CD4-positive, alpha-beta T cell treated with Interleukin-21 for 1 hour (primary cell): ENCODE measurements around the gene INF2.
"Not testable (repeated sequence)": the region's sequence is repeated elsewhere in the genome, so short reads cannot be mapped to it uniquely, and the experiment has no call there.

Experiments used
- DNase-seq: peaks from one replicate; pipeline ENCODE4 v3.0.0-alpha.2; 2020

The INF2 gene

GRCh38 chr14:104689109-104689880, at the start of gene INF2:
TSS of gene INF2 (plus strand) at chr14:104689618. CDS start at chr14:104701366, 11,748 bp downstream.
- peak; percentile 57 for DNase-seq

DNA sequence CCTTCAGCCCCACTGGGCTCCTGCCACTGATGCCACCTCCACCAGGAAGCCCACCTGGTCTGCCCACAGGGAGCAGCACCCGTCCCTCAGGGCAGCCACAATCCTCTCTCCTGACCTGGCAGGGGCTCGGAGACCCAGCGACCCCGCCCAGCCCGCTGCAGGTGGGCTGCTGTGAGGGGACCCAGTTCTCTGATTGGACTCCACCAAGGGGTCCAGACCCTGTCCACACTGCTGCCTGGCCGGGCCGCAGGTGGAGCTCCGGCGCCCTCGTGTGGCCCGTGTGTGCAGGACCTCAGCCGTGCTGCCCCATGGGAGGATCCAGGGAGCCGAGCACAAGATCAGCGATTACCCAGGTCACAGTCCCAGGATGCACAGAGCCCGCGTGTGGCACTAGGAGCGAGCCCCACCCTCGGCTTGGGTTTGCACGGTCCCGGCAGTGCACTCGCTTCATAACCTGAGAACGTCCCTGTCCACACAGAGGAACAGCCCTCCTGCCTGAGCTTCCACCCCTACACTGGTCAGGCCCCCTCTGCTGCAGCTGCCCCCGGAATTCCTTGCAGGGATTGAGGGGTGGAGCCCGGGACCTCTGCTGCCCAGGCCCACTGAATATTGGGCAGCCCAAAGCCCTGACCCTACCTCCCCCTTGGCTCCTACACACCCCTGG, 49.4 kb upstream of the INF2 start:
- peak; percentile 39 for DNase-seq

- DNase-seq: no peak
These were observed 48.7 kb upstream of the INF2 start for GRCh38 chr14:104640681-104641080.

GRCh38 chr14:104641753-104642539, 47.5 kb upstream of the INF2 start:
- DNase-seq: no peak

DNA sequence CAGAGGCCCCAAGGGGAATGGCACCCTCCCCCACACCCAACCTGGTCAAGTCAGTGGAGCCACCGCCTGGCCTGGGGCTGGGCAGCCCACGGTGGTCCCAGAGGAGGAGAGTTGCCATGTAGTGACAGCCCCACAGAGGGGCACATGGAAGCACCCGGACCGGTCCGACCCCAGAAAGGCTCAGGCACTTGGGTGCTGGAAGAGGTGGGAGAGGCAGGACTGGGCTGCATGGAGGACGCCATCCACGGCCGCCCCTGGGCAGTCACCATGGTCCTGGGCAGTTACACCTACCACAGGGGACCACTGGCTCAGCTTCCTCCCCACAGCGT, 46.9 kb upstream of the INF2 start:
- no peak for DNase-seq

DNA sequence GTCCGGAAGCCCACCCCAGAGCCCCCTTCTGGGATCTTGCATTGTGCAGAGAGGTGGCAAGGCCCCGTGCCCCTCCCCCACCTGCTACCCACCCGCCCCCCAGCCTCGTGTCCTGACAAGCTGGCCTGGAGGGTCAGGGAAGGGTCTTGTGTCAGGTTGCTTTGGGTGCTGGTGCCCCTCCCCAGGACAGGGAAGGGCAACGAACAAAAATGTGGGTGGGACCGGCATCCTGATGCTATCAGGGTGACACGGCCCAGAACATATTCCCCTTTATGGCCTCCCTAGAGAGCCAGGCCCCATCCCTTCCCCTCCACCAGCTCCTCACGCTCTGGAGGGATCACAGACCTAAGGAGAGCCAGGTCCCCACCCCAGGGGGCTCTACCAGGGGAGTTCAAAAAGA, 46.1 kb upstream of the INF2 start:
- DNase-seq: no peak

GRCh38 chr14:104644091-104644635, 45.3 kb upstream of the INF2 start:
- DNase-seq: no peak

DNA sequence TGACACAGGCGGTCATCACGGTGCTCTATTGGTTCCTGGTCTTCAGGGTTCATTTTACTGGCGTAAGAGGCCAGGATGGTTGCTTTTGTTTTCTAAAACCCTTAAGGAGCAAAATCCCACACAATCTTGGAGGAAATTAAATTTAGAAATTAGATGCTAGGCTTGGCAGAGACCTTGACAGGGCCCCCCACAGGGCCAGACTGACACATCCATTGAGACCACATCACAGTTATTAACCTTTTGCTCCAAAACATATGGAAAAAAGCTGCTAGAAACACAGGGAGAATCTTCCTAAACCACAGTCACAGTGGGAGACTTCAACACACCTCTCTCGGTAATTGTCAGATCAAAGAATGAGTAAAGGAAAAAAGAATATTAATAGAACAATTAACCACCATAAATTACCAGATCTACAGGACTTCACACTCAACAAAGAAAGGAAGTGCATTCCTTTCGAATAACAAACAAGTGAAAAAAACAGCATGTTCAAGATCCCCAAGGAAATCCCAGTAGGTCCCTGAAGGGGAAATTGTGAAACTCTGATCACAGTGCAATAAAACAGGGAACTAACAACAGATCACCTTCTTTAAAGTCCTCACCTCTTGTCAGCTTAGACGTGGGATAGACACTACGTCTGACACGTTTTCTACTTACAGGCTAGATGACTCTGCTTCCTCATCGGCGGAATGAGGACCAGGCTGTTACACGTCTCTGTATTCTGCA, 44.6 kb upstream of the INF2 start:
- no peak for DNase-seq

- DNase-seq: no peak
These were observed 41.9 kb upstream of the INF2 start for GRCh38 chr14:104647467-104648043.

DNA sequence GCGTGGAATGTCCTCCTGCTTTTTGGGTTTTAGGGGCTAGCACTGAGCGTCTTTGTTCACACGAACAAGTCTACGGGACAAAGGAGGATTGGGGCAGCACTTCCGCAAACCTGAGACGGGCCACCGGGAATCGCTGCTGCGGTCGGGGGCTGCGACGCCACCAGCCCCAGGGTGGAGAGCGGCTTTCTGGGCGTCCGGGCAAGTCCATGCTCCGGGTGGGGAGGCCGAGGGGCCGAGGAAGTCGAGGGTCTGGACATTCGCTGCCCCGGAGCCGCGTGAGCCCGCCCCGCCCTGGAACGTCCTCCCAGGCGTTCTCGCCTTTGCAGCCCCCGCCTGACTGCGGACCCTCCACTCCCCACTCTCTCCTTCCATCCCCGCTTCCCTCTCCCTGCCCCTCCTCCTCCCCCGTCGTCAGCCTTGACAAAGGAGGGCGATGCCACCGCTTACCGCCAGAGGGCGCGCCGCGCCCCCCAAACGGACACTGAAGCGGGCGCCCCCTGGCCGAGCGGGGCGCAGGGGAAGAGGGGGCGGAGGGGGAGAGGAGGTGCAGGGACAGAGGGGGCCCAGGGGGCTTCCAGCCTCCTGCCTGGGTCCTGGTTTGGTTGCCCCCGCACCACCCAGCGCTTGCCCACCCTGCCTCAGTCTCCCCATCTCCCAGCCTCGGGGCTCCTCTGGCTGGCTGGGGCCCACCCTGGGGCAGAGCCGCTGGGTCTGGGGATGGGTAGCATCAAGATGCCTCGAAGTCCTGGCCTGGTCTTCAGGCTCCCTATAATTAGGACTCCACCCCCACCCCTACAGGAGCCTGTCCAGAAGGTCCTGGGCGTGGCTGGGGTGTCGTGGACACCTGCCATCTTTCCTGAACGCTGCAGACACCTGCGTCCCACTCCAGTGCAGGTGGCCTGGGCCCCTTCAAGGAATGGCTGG, 39.1 kb upstream of the INF2 start:
- peak; percentile 62 for DNase-seq

GRCh38 chr14:104650981-104651875, 38.2 kb upstream of the INF2 start:
- DNase-seq: no peak

DNA sequence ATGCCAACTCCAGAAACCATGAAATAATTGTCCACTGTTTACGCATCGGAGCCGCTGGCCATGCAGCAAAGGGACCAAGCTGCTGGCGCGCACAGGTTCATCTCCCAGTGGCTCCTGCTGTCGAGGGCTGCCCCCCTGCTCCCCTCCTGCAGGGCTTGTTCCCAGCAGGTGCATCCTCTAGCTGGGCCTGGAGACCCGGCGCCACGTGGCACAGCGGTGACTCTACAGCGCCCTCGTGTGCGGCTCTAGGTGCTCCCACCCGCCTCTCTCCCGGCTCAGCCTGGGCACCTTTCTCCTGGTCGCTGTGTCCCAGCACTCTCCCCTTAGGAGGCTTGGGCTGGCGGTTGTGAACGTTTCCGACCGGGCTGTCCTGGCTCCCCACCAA, 37.5 kb upstream of the INF2 start:
- DNase-seq: no peak

DNA sequence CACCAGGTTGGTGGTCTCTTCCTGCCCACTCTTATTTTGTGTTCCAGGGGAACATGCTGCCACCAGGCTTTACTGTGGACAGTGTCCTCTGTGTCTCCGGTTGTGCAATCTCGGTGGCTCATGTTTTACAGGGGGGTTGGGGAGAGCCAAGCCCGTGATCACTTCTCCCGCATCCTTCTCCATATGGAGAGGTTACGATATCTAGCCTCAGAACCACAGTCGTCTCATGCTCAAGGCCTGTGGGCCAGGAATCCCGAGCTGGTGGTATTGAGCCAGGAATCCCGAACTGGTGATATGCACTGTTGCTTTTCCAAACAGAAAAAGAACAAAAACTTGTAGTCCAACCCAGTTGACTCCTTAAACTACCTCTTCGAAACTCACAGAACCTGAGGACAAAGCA, 37.0 kb upstream of the INF2 start:
- no peak for DNase-seq

DNA sequence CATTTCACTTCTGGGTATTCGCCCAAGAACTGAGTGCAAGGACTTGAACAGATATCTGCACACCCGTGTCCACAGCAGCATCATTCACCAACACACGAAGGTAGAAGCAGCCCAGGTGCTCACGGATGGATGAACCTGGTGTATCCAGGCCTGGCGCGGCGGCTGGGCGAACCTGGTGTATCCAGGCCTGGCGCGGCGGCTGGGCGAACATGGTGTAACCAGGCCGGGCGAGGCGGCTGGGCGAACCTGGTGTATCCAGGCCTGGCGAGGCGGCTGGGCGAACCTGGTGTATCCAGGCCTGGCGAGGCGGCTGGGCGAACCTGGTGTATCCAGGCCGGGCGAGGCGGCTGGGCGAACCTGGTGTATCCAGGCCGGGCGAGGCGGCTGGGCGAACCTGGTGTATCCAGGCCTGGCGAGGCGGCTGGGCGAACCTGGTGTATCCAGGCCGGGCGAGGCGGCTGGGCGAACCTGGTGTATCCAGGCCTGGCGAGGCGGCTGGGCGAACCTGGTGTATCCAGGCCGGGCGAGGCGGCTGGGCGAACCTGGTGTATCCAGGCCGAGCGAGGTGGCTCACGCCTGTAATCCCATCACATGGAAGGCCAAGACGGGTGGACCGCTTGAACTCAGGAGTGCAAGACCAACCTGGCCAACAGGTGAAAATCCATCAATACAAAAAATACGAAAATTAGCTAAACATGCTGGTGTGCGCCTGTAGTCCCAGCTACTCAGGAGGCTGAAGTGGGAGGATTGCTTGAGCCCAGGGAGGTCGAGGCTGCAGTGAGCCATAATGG, 36.1 kb upstream of the INF2 start:
- not testable (repeated sequence) for DNase-seq

DNA sequence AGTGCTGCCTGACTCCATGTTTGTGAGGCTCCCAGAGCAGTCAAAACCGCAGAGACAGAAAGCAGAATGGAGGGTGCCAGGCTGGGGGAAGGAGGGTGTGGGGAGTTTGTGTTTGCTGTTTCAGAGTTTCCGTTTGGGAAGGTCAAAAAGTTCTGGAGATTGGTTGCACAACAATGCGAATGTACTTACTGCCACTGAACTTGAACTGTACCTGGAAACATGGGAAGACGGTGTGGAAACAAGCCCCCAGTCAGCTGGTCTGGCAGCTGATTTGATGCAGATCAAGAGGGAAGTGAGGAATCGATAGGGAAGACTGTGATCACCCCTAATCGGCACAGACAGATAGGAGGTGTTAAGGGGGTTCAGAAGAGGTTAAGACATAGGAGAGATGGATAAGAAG, 35.3 kb upstream of the INF2 start:
- no peak for DNase-seq

- DNase-seq: no peak
These were observed 34.1 kb upstream of the INF2 start for GRCh38 chr14:104655128-104655848.

DNA sequence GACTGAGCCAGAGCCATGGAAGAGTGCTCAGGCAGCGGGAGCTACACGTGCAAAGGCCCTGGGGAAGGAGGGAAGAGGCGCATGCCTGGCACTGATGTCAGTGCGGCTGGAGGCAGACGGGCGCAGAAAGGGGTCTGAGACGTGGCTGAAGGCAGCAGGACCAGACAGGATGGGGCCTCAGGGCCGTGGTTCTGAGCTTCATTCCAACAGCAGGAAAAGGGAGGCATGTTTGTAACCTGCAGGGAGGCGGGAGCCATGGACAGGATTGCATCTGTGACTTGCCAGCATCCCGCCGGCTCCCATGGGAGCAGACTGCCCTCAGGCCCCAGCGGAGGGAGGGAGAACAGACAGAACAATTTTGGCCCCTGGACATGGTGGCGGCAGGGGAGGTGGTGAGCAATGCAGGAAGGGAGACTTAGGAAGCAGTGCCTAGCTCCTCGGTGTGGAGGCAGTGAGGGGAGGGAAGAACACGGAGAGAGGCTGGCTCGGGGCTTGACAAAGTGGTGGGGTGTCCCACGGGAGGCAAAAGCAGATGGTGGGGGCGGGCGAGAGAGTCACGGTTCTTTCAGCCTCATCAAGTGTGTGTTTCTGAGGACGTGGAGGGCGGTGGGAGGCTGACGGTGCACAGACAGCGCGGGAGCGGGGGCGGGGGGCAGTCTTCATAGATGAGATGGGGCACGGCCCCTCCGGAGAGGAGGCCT, 33.3 kb upstream of the INF2 start:
- DNase-seq: no peak

DNA sequence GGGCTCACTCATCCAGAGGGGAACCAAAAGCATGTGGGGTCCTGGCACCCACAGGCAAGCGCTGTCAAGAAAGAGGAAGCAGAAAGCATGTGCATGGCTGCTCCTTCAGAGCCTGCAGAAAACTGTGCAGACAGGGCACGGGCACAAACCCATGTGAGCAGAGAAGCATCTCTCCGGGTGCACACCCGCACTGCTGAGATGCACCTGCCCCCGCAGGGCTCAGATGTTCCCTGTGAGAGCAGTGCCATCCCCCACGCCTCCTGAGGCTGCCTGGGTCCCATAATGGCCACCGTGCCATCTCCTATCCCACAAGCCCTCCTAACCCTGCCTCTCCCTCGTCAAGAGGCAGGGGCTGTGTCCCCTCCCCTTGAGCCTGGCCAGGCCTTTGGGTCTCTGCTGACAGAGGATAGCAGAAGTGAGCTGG, 32.3 kb upstream of the INF2 start:
- no peak for DNase-seq
